Endothelial cell of umbilical vein (primary cell): ENCODE measurements around the gene NPPA. TPM values are rescaled to one million over a fixed set of nuclear protein-coding genes. Genes with fewer than 3 reads are reported as not detected.

Experiments used
- BruUV-seq: library from RNA; stranded (reverse); fragments of 400-500 nt; replicated peaks from 2 replicates; lab custom pipeline; 2021; lab: Mats Ljungman, UMichigan
- CTCF ChIA-PET: fragments of 300-600, 350-600 bp; sonication (Branson Sonifier 250); formaldehyde crosslinking; loops from one replicate; lab custom pipeline; 2021; ENCODE audit warnings: antibody characterized with exemption, inconsistent platforms; lab: Charles Lee
- POLR2A ChIA-PET: fragments of 300-600, 350-600 bp; sonication (Branson Sonifier 250); formaldehyde crosslinking; loops from one replicate; lab custom pipeline; 2021; ENCODE audit warnings: antibody characterized with exemption, inconsistent platforms; lab: Charles Lee
- DNase-seq: peaks from one replicate; pipeline ENCODE4 v3.0.0-alpha.2; 2011; ENCODE audit warnings: low read depth, low spot score
- FAIRE-seq: peaks from 2 replicates; lab custom pipeline; 2011; peaks lifted over from hg19 to GRCh38; lab: Jason Lieb, UNC
- H2AFZ ChIP-seq: 2 replicates; pipeline ENCODE4 v1.6.0; 2012; ENCODE audit warnings: low read depth, low read length, control low read depth, inconsistent platforms
- H3K27ac ChIP-seq: 2 replicates; pipeline ENCODE4 v1.5.1; 2011; ENCODE audit warnings: low read depth, mild to moderate bottlenecking, control low read depth, low read length, moderate library complexity; ENCODE audit not compliant: insufficient read depth
- H3K27me3 ChIP-seq, 2 experiments: 2 replicates each; pipeline versions ENCODE4 v1.6.0 to v1.6.1; 2011; ENCODE audit warnings: low read length in 2 of 2, mixed read lengths in 1 of 2; ENCODE audit not compliant: control insufficient read depth in 2 of 2, insufficient read depth in 2 of 2
- H3K36me3 ChIP-seq, 2 experiments: 2 replicates in 1 of 2; 3 replicates in 1 of 2; pipeline ENCODE4 v1.5.1; 2011; ENCODE audit warnings: low read length in 2 of 2, mild to moderate bottlenecking in 1 of 2, moderate library complexity in 1 of 2; ENCODE audit not compliant: control insufficient read depth in 2 of 2, insufficient read depth in 2 of 2; ENCODE audit errors: extremely low read depth in 1 of 2
- H3K4me1 ChIP-seq: 3 replicates; pipeline ENCODE4 v1.5.1; 2011; ENCODE audit warnings: mild to moderate bottlenecking, low read length; ENCODE audit not compliant: control insufficient read depth, insufficient read depth; ENCODE audit errors: extremely low read depth
- H3K4me2 ChIP-seq: 2 replicates; pipeline ENCODE4 v1.6.1; 2011; ENCODE audit warnings: low read length, control low read depth, mixed read lengths; ENCODE audit not compliant: insufficient read depth
- H3K4me3 ChIP-seq, 3 experiments: fragments of 200-600 bp in 1 of 3; sonication (generic), shearing (Covaris generic) in 1 of 3; replicated peaks in 1 of 3; 2 replicates each; pipeline ENCODE4 v1.5.1; 2011 to 2016; ENCODE audit warnings: control low read depth in 3 of 3, low read length in 3 of 3, mild to moderate bottlenecking in 2 of 3, inconsistent platforms in 1 of 3, low read depth in 1 of 3, moderate library complexity in 1 of 3; ENCODE audit not compliant: insufficient read depth in 1 of 3
- H3K79me2 ChIP-seq: 2 replicates; pipeline ENCODE4 v1.6.0; 2012; ENCODE audit warnings: low read length, inconsistent platforms; ENCODE audit not compliant: control insufficient read depth, insufficient read depth
- H3K9ac ChIP-seq: replicated peaks from 2 replicates; pipeline ENCODE3; 2011; ENCODE audit warnings: low read length, control low read depth; ENCODE audit not compliant: insufficient read depth; ENCODE audit errors: extremely low read depth
- H3K9me1 ChIP-seq: replicated peaks from 3 replicates; pipeline ENCODE4 v1.6.0; 2011; ENCODE audit warnings: mild to moderate bottlenecking, low read length; ENCODE audit not compliant: control insufficient read depth, insufficient read depth; ENCODE audit errors: extremely low read depth
- H3K9me3 ChIP-seq: replicated peaks from 2 replicates; pipeline ENCODE4 v1.5.1; 2012; ENCODE audit warnings: low read length, inconsistent platforms; ENCODE audit not compliant: control insufficient read depth, insufficient read depth
- H4K20me1 ChIP-seq: replicated peaks from 2 replicates; pipeline ENCODE3; 2011; ENCODE audit warnings: mild to moderate bottlenecking, low read length; ENCODE audit not compliant: control insufficient read depth, insufficient read depth; ENCODE audit errors: extremely low read depth
- JUN ChIP-seq: IDR thresholded peaks from 2 replicates; pipeline ENCODE4 v1.6.1; 2011; ENCODE audit warnings: borderline replicate concordance, low read depth; ENCODE audit not compliant: insufficient read length, insufficient read depth
- MAX ChIP-seq: IDR thresholded peaks from 2 replicates; pipeline ENCODE4 v1.6.1; 2011; ENCODE audit not compliant: insufficient read depth, insufficient read length
- dilution Hi-C: fragments of 300-500 bp; cut with MboI; formaldehyde crosslinking; loops from one replicate; pipeline ENCODE4 v1.15.0; 2019; ENCODE audit warnings: low sequenced_read_pairs; ENCODE audit not compliant: extremely low pct_ligation_motif_present
- intact Hi-C: fragments of 100-400 bp; cut with micrococcal nuclease; formaldehyde crosslinking; loops from one replicate; pipeline ENCODE4 v1.10.0; 2022
- polyA plus RNA-seq, 4 experiments: library from polyadenylated mRNA; depleted of rRNA in 3 of 4; stranded (reverse) in 3 of 4; unstranded in 1 of 4; fragments of >200 nt; gene quantifications; 2 replicates each; pipeline versions ENCODE4 v1.2.1 to v1.2.3, GENCODE V29; 2011 to 2012; ENCODE audit warnings: missing spikeins in 1 of 4
- total RNA-seq: library from RNA; stranded (reverse); gene quantifications from 2 replicates; pipeline ENCODE4 v1.2.3, GENCODE V29; 2021
- TF ChIP-seq, protein P1 (sequence below), 2 donors: IDR thresholded peaks; 1 replicate in 1 of 2; 2 replicates in 1 of 2; pipeline ENCODE4 v1.5.1; 2011; ENCODE audit warnings: low read length in 2 of 2, mild to moderate bottlenecking in 2 of 2, moderate library complexity in 2 of 2, control low read depth in 1 of 2, inconsistent platforms in 1 of 2, low read depth in 1 of 2; ENCODE audit not compliant: insufficient read depth in 1 of 2; ENCODE audit errors: extremely low read depth in 1 of 2

NPPA gene
- total and polyA plus RNA-seq, 2 donors (not counting 3 experiments of a cell fraction or from before 2014, with no cell fraction given), result not detected

GRCh38 chr1:11887666-11888007, 40.1 kb upstream of the NPPA start:
- BruUV-seq, result no TSS peak
- Histone ChIP-seq H3K27ac (no peak overlapping the region), H3K9me1 (no peaks in the 10 kb centered on the region), H2AFZ (no peak overlapping the region), H3K4me1 (no peaks in the 10 kb centered on the region), H3K4me3 (no peak overlapping the region), H3K27me3 (no peaks in the 10 kb centered on the region), H3K79me2 (no peaks in the 10 kb centered on the region), H3K36me3 (no peaks in the 10 kb centered on the region), H4K20me1 (no peaks in the 10 kb centered on the region), H3K4me2 (no peak overlapping the region), H3K9ac (no peak overlapping the region), H3K9me3 (no peaks in the 10 kb centered on the region)
- intact Hi-C loops (no loop called here), dilution Hi-C loops (no loop called here)
- TF ChIP-seq MAX, result no peak
- no peak for TF ChIP-seq JUN
- DNase-seq, result no peak
- POLR2A ChIA-PET, result interaction anchor here (1.9 kb wide), 1 partner anchor 20 kb away, joined by 8 read pairs; no protein-coding TSS in a partner anchor
- no peak for FAIRE-seq
- CTCF ChIA-PET, result interaction anchor here (1.6 kb wide), 1 partner anchor 20 kb away, joined by 6 read pairs; no protein-coding TSS in a partner anchor

GRCh38 chr1:11886986-11887665, 39.5 kb upstream of the NPPA start:
- H3K4me1 ChIP-seq, result no peaks in the 10 kb centered on the region
- DNase-seq (no peak), FAIRE-seq (no peak)
- H3K9me1 ChIP-seq, result no peaks in the 10 kb centered on the region
- BruUV-seq, result no TSS peak
- POLR2A ChIA-PET, result interaction anchor here (1.9 kb wide), 1 partner anchor 21 kb away, joined by 8 read pairs; no protein-coding TSS in a partner anchor
- H3K36me3 ChIP-seq, result no peaks in the 10 kb centered on the region
- no peaks in the 10 kb centered on the region for H3K79me2 ChIP-seq
- no peaks in the 10 kb centered on the region for H4K20me1 ChIP-seq
- no peak overlapping the region for H3K4me2 ChIP-seq
- H3K9me3 ChIP-seq, result no peaks in the 10 kb centered on the region
- no peaks in the 10 kb centered on the region for H3K27me3 ChIP-seq
- CTCF ChIA-PET, result interaction anchor here (0.6 to 1.6 kb wide), 2 partner anchors 21 to 40 kb away, joined by 4 to 6 read pairs; partner anchors contain the start of gene NPPA
- no peak overlapping the region for H3K4me3 ChIP-seq
- dilution Hi-C loops, result no loop called here
- no peak overlapping the region for H2AFZ ChIP-seq
- no peak overlapping the region for H3K9ac ChIP-seq
- H3K27ac ChIP-seq, result no peak overlapping the region
- intact Hi-C loops, result no loop called here
- TF ChIP-seq, protein P1, sequence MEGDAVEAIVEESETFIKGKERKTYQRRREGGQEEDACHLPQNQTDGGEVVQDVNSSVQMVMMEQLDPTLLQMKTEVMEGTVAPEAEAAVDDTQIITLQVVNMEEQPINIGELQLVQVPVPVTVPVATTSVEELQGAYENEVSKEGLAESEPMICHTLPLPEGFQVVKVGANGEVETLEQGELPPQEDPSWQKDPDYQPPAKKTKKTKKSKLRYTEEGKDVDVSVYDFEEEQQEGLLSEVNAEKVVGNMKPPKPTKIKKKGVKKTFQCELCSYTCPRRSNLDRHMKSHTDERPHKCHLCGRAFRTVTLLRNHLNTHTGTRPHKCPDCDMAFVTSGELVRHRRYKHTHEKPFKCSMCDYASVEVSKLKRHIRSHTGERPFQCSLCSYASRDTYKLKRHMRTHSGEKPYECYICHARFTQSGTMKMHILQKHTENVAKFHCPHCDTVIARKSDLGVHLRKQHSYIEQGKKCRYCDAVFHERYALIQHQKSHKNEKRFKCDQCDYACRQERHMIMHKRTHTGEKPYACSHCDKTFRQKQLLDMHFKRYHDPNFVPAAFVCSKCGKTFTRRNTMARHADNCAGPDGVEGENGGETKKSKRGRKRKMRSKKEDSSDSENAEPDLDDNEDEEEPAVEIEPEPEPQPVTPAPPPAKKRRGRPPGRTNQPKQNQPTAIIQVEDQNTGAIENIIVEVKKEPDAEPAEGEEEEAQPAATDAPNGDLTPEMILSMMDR (IDR thresholded peaks at IDR 0.05; ENCODE audit: extremely low read depth in 1 of 2, insufficient read depth in 1 of 2, low read depth in 1 of 2, low read length in 2 of 2), result no peak
